Lung (tissue), 12 donors: ENCODE results near the gene GADD45A. TPM values are rescaled to one million over a fixed set of nuclear protein-coding genes. Genes with fewer than 3 reads are reported as not detected.
"Not testable (repeated sequence)": the region's sequence is repeated elsewhere in the genome, so short reads cannot be mapped to it uniquely, and the experiment has no call there.

Experiments
- ATAC-seq: fragments of 200-7000 bp; cut with Tn5 transposase; one replicate; pipeline ENCODE4 v1.9.1; 2020; ENCODE audit warnings: moderate number of reproducible peaks; ENCODE audit not compliant: insufficient read depth, low FRiP score
- DNase-seq, 3 donors: peaks; one replicate each; pipeline ENCODE4 v3.0.0-alpha.2; 2013 to 2017
- H3K27ac ChIP-seq, 2 donors: one replicate each; pipeline ENCODE4 v1.5.1; 2013; ENCODE audit warnings: mild to moderate bottlenecking in 2 of 2, moderate library complexity in 2 of 2, control low read depth in 1 of 2, inconsistent platforms in 1 of 2, low read depth in 1 of 2, low read length in 1 of 2
- H3K27me3 ChIP-seq, 3 donors: one replicate each; pipeline ENCODE4 v1.5.1; 2013; ENCODE audit warnings: low read length in 2 of 3; ENCODE audit not compliant: control insufficient read depth in 3 of 3, insufficient read depth in 3 of 3
- H3K36me3 ChIP-seq, 4 donors: one replicate each; pipeline ENCODE4 v1.5.1; 2013; ENCODE audit warnings: low read length in 4 of 4, mild to moderate bottlenecking in 1 of 4, moderate library complexity in 1 of 4; ENCODE audit not compliant: control insufficient read depth in 4 of 4, insufficient read depth in 4 of 4
- H3K4me1 ChIP-seq, 5 donors: one replicate each; pipeline ENCODE4 v1.5.1; 2013; ENCODE audit warnings: low read length in 5 of 5, mild to moderate bottlenecking in 2 of 5, moderate library complexity in 1 of 5; ENCODE audit not compliant: control insufficient read depth in 5 of 5, insufficient read depth in 5 of 5
- H3K4me3 ChIP-seq: one replicate; pipeline ENCODE4 v1.5.1; 2013; ENCODE audit warnings: mild to moderate bottlenecking, control low read depth, moderate library complexity
- H3K9ac ChIP-seq, 2 donors: one replicate each; pipeline ENCODE4 v1.5.1; 2013; ENCODE audit warnings: low read length in 2 of 2, control low read depth in 1 of 2; ENCODE audit not compliant: insufficient read depth in 1 of 2
- H3K9me3 ChIP-seq, 4 donors: one replicate each; pipeline ENCODE4 v1.5.1; 2013; ENCODE audit warnings: low read length in 3 of 4, mild to moderate bottlenecking in 1 of 4, moderate library complexity in 1 of 4; ENCODE audit not compliant: control insufficient read depth in 4 of 4, insufficient read depth in 3 of 4
- CTCF ChIP-seq: IDR thresholded peaks from 2 replicates; pipeline ENCODE4 v1.5.1; 2012; ENCODE audit warnings: mild to moderate bottlenecking; ENCODE audit errors: control extremely low read depth, extremely low read depth
- WGBS, 2 donors: extraction: QIAGEN DNeasy Blood & Tissue Kit; methylation state at CpG; one replicate each; pipeline ENCODE4 v1.1.7; 2013; 5-methylcytosine and 5-hydroxymethylcytosine counted together
- polyA plus RNA-seq, 2 donors: library from polyadenylated mRNA; stranded (reverse); fragments of 200-250 nt; gene quantifications; one replicate each; pipeline ENCODE4 v1.2.1, GENCODE V29; 2013
- total RNA-seq, 2 donors: library from RNA; depleted of rRNA in 1 of 2; stranded (reverse); fragments of >200 nt in 1 of 2; gene quantifications; one replicate each; pipeline ENCODE4 v1.2.1, GENCODE V29; 2014 to 2021
- donor health status: control.
- donor health status: control.
- donor health status: Bipolar disorder and iron deficiency.
- donor health status: healthy.
- donor health status: DM: yes; HTN: yes; CAD: no.

GADD45A gene
- total and polyA plus RNA-seq, 4 donors, result 12.9 to 52.0 (median 35.2) TPM

GRCh38 chr1:67653304-67653703, 31.7 kb upstream of the GADD45A start:
- H3K9me3 ChIP-seq, result no peaks in the 10 kb centered on the region
- peaks cover 0 to 1% (median 0%) of the 10 kb centered on the region in 5 donors for H3K4me1 ChIP-seq
- H3K36me3 ChIP-seq, result no peaks in the 10 kb centered on the region
- TF ChIP-seq CTCF, result no peak
- DNase-seq (no peak), ATAC-seq (no peak)
- no peak overlapping the region for H3K27ac ChIP-seq
- H3K4me3 ChIP-seq, result no peak overlapping the region
- H3K27me3 ChIP-seq, result no peaks in the 10 kb centered on the region
- H3K9ac ChIP-seq, result no peak overlapping the region

GRCh38 chr1:67655581-67655980, 29.4 kb upstream of the GADD45A start:
- no peak for TF ChIP-seq CTCF
- Histone ChIP-seq H3K9me3 (no peaks in the 10 kb centered on the region), H3K4me3 (no peak overlapping the region), H3K4me1 (no peaks in the 10 kb centered on the region), H3K27me3 (no peaks in the 10 kb centered on the region), H3K27ac (no peak overlapping the region), H3K36me3 (no peaks in the 10 kb centered on the region), H3K9ac (no peak overlapping the region)
- 96 to 98% methylated on average over 2 of the region's 2 CpGs for WGBS, 2 donors
- DNase-seq, result no peak
- ATAC-seq, result no peak

- ATAC-seq, H3K9me3 ChIP-seq, H3K27me3 ChIP-seq, H3K27ac ChIP-seq, DNase-seq, H3K36me3 ChIP-seq, H3K9ac ChIP-seq, H3K4me1 ChIP-seq, H3K4me3 ChIP-seq: not testable (repeated sequence)
- 92 to 100% methylated on average over 1 of the region's 1 CpG for whole genome bisulfite sequencing, 2 donors
These were observed 27.8 kb upstream of the GADD45A start for GRCh38 chr1:67657152-67657551.

GRCh38 chr1:67659229-67659628, 25.8 kb upstream of the GADD45A start:
- Histone ChIP-seq H3K36me3 (no peaks in the 10 kb centered on the region), H3K9ac (no peak overlapping the region), H3K4me3 (no peak overlapping the region), H3K4me1 (peaks cover 0 to 9% (median 0%) of the 10 kb centered on the region in 5 donors), H3K27me3 (no peaks in the 10 kb centered on the region), H3K9me3 (no peaks in the 10 kb centered on the region), H3K27ac (no peak overlapping the region)
- ATAC-seq (no peak), DNase-seq (no peak)
- WGBS, 2 donors, result 89 to 91% methylated on average over 2 of the region's 2 CpGs
- no peak for TF ChIP-seq CTCF
